Tibial nerve (tissue), 4 donors: ENCODE data around the gene SLC12A1.

Experiments used
- CTCF ChIP-seq, 5 experiments: fragments of 200-600 bp in 3 of 5; fragments of 450-650 bp in 2 of 5; sonication (generic) in 3 of 5; IDR thresholded peaks; one replicate each; pipeline ENCODE4 v1.5.1; 2016 to 2019; ENCODE audit warnings: antibody characterized with exemption in 5 of 5, mild to moderate bottlenecking in 3 of 5, moderate library complexity in 2 of 5
- EP300 ChIP-seq, 2 donors: sonication (generic); formaldehyde crosslinking; IDR thresholded peaks; one replicate each; pipeline ENCODE4 v1.6.1; 2017; ENCODE audit warnings: antibody characterized with exemption in 2 of 2, mild to moderate bottlenecking in 1 of 2
- POLR2A ChIP-seq, 2 donors: fragments of 450-650 bp; IDR thresholded peaks; one replicate each; pipeline ENCODE4 v1.6.1; 2017; ENCODE audit warnings: antibody characterized with exemption in 2 of 2, mild to moderate bottlenecking in 2 of 2, moderate library complexity in 2 of 2

GRCh38 chr15:48281674-48282073 lies 75.6 kb downstream of the SLC12A1 start:
- TF ChIP-seq EP300 (IDR thresholded peaks at IDR 0.05) (no peak), CTCF (IDR thresholded peaks at IDR 0.05) (no peak), POLR2A (IDR thresholded peaks at IDR 0.05) (no peak)
